GM19438 (cell line): Measurements from ENCODE around the gene CFAP97D2.
"Not testable (repeated sequence)": the region's sequence is repeated elsewhere in the genome, so short reads cannot be mapped to it uniquely, and the experiment has no call there.

Source experiments
- ATAC-seq: cut with Tn5 transposase; IDR thresholded peaks from one replicate; pipeline ENCODE4 v1.9.1; 2021; ENCODE audit warnings: low read depth; ENCODE audit not compliant: unreplicated experiment

The CFAP97D2 gene

GRCh38 chr13:114142640-114143490 lies 36.2 kb upstream of the CFAP97D2 start:
- ATAC-seq: no peak

GRCh38 chr13:114143806-114144605 lies 35.1 kb upstream of the CFAP97D2 start:
- ATAC-seq: no peak

GRCh38 chr13:114144606-114145244 lies 34.3 kb upstream of the CFAP97D2 start:
- no peak for ATAC-seq

GRCh38 chr13:114145256-114145655 lies 33.8 kb upstream of the CFAP97D2 start:
- ATAC-seq: no peak

GRCh38 chr13:114145722-114146121 lies 33.3 kb upstream of the CFAP97D2 start:
- ATAC-seq: no peak

GRCh38 chr13:114146173-114146572 lies 32.9 kb upstream of the CFAP97D2 start:
- ATAC-seq: no peak

- no peak for ATAC-seq
These were observed 32.4 kb upstream of the CFAP97D2 start for GRCh38 chr13:114146629-114147028.

GRCh38 chr13:114147803-114148520 lies 31.1 kb upstream of the CFAP97D2 start:
- ATAC-seq: peak; percentile 25

- peak; percentile 87 for ATAC-seq
These were observed 30.6 kb upstream of the CFAP97D2 start for GRCh38 chr13:114148521-114148855.

- not testable (repeated sequence) for ATAC-seq
These were observed 30.2 kb upstream of the CFAP97D2 start for GRCh38 chr13:114148886-114149285.

- no peak for ATAC-seq
These were observed 29.0 kb upstream of the CFAP97D2 start for GRCh38 chr13:114149774-114150740.

GRCh38 chr13:114151031-114151430 lies 28.0 kb upstream of the CFAP97D2 start:
- ATAC-seq: no peak

- ATAC-seq: no peak
These were observed 27.3 kb upstream of the CFAP97D2 start for GRCh38 chr13:114151565-114152284.

GRCh38 chr13:114152285-114152645 lies 26.8 kb upstream of the CFAP97D2 start:
- ATAC-seq: no peak

GRCh38 chr13:114152831-114153371 lies 26.2 kb upstream of the CFAP97D2 start:
- ATAC-seq: no peak

- no peak for ATAC-seq
These were observed 25.5 kb upstream of the CFAP97D2 start for GRCh38 chr13:114153485-114154080.

GRCh38 chr13:114154476-114154875 lies 24.6 kb upstream of the CFAP97D2 start:
- ATAC-seq: no peak

GRCh38 chr13:114155320-114155719 lies 23.7 kb upstream of the CFAP97D2 start:
- ATAC-seq: no peak
